A673 (cell line): ENCODE results near the gene CISD2. TPM values are rescaled to one million over a fixed set of nuclear protein-coding genes. Genes with fewer than 3 reads are reported as not detected.
"Not testable (repeated sequence)": the region's sequence is repeated elsewhere in the genome, so short reads cannot be mapped to it uniquely, and the experiment has no call there.

Source experiments
- BruUV-seq: library from RNA; stranded (reverse); fragments of 400-500 nt; replicated peaks from 2 replicates; lab custom pipeline; 2021; lab: Mats Ljungman, UMichigan
- CTCF ChIA-PET: fragments of 300-600 bp; sonication (Branson Sonifier 250); formaldehyde crosslinking; loops from one replicate; lab custom pipeline; 2022; ENCODE audit warnings: antibody characterized with exemption; lab: Charles Lee
- POLR2A ChIA-PET: fragments of 300-600 bp; sonication (Branson Sonifier 250); formaldehyde crosslinking; loops from one replicate; lab custom pipeline; 2022; ENCODE audit warnings: antibody characterized with exemption; ENCODE audit not compliant: low non-redundant PET; lab: Charles Lee
- DNase-seq: peaks from one replicate; pipeline ENCODE4 v3.0.0-alpha.2; 2015; ENCODE audit warnings: low spot score
- H3K27ac ChIP-seq: fragments of 200-600 bp; sonication (generic); 2 replicates; pipeline ENCODE4 v1.5.1; 2016; ENCODE audit warnings: mixed run types, low read depth, mild to moderate bottlenecking, mixed read lengths, antibody characterized with exemption, low read length; ENCODE audit not compliant: poor library complexity, severe bottlenecking
- H3K27me3 ChIP-seq: fragments of 200-600 bp; sonication (generic); replicated peaks from 2 replicates; pipeline ENCODE4 v1.6.1; 2017; ENCODE audit warnings: mixed run types, low read depth, mild to moderate bottlenecking, mixed read lengths, antibody characterized with exemption, low read length; ENCODE audit not compliant: insufficient read depth, poor library complexity
- H3K36me3 ChIP-seq: fragments of 200-600 bp; sonication (generic); 2 replicates; pipeline ENCODE4 v1.6.1; 2016; ENCODE audit warnings: mixed run types, mild to moderate bottlenecking, mixed read lengths, antibody characterized with exemption, low read length; ENCODE audit not compliant: insufficient read depth, poor library complexity, severe bottlenecking
- H3K4me1 ChIP-seq: fragments of 200-600 bp; sonication (generic); 2 replicates; pipeline ENCODE4 v1.6.1; 2017; ENCODE audit warnings: mixed run types, mild to moderate bottlenecking, mixed read lengths, antibody characterized with exemption, low read length; ENCODE audit not compliant: insufficient read depth, poor library complexity, severe bottlenecking
- H3K4me3 ChIP-seq: fragments of 200-600 bp; sonication (generic); 2 replicates; pipeline ENCODE4 v1.5.1; 2016; ENCODE audit warnings: low read depth, mixed run types, mild to moderate bottlenecking, mixed read lengths, low read length; ENCODE audit not compliant: poor library complexity, severe bottlenecking
- H3K9me3 ChIP-seq: fragments of 200-600 bp; sonication (generic); 2 replicates; pipeline ENCODE4 v1.6.1; 2016; ENCODE audit warnings: mixed run types, low read depth, mild to moderate bottlenecking, mixed read lengths, antibody characterized with exemption, low read length; ENCODE audit not compliant: poor library complexity, severe bottlenecking
- EZH2 ChIP-seq: fragments of 200-600 bp; sonication (generic); IDR thresholded peaks from 2 replicates; pipeline ENCODE4 v1.6.1; 2017; ENCODE audit warnings: borderline replicate concordance, low read depth, mild to moderate bottlenecking, mixed read lengths, antibody characterized with exemption, low read length; ENCODE audit not compliant: poor library complexity, severe bottlenecking
- intact Hi-C: fragments of 100-400 bp; cut with micrococcal nuclease; formaldehyde crosslinking; loops from one replicate; pipeline ENCODE4 v1.10.0; 2022; ENCODE audit not compliant: unreplicated experiment
- total RNA-seq: library from RNA; stranded (reverse); gene quantifications from 2 replicates; pipeline ENCODE4 v1.2.3, GENCODE V29; 2021
- TF ChIP-seq, protein P1 (sequence below): fragments of 300-800, 200-600 bp; sonication (generic); conservative IDR thresholded peaks from 2 replicates; pipeline ENCODE4 v1.5.1; 2017; ENCODE audit warnings: low read depth, mild to moderate bottlenecking, antibody characterized with exemption, low read length, moderate library complexity, mixed read lengths

Gene CISD2
- total RNA-seq, 1 experiment from 2014 or later: 49.3 TPM

DNA sequence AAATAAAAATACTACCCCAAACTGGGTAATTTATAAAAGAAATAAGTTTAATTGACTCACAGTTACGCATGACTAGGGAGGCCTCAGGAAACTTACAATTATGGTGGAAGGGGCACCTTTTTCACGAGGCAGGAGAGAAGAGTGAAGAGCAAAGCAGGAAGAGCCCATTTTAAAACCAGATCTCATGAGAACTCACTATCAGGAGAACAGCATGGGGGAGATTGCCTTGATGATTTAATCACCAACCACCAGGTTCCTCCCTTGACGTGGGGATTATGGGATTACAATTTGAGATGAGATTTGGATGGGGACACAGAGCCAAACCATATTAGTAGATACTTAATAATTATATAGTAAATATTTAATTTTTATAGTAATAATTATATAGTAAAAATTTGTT, 10.1 kb downstream of the CISD2 start:
- ChIA-PET CTCF (no interaction called here), POLR2A (no interaction called here)
- Histone ChIP-seq H3K9me3 (peaks cover 11% of the 10 kb centered on the region), H3K4me1 (no peaks in the 10 kb centered on the region), H3K36me3 (peaks cover 10% of the 10 kb centered on the region), H3K27me3 (no peaks in the 10 kb centered on the region), H3K4me3 (no peak overlapping the region), H3K27ac (no peak overlapping the region)
- peak; percentile 28 for DNase-seq
- intact Hi-C loops: no loop called here
- no TSS peak for BruUV-seq
- TF ChIP-seq, protein P1, sequence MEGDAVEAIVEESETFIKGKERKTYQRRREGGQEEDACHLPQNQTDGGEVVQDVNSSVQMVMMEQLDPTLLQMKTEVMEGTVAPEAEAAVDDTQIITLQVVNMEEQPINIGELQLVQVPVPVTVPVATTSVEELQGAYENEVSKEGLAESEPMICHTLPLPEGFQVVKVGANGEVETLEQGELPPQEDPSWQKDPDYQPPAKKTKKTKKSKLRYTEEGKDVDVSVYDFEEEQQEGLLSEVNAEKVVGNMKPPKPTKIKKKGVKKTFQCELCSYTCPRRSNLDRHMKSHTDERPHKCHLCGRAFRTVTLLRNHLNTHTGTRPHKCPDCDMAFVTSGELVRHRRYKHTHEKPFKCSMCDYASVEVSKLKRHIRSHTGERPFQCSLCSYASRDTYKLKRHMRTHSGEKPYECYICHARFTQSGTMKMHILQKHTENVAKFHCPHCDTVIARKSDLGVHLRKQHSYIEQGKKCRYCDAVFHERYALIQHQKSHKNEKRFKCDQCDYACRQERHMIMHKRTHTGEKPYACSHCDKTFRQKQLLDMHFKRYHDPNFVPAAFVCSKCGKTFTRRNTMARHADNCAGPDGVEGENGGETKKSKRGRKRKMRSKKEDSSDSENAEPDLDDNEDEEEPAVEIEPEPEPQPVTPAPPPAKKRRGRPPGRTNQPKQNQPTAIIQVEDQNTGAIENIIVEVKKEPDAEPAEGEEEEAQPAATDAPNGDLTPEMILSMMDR: no peak
- TF ChIP-seq EZH2: no peak

DNA sequence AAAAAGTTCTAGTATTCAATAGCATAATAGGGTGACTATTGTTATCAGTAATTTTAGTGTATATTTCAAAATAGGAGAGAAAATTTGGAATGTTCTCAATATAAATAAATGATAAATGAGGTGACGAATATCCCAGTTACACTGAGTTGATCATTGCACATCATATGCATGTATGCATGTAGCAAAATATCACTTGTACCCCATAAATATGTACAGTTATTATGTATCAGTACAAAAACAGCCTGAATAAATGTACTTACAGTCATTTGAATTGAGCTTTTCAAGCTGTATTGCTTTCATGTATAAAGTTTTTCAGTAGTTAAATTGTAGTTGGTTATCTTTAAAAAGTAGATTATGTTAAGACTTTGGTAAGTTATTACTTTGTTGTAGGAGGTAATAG, 12.6 kb downstream of the CISD2 start:
- Histone ChIP-seq H3K27me3 (no peaks in the 10 kb centered on the region), H3K4me1 (no peaks in the 10 kb centered on the region), H3K36me3 (peaks cover 10% of the 10 kb centered on the region), H3K9me3 (peaks cover 11% of the 10 kb centered on the region), H3K4me3 (no peak overlapping the region), H3K27ac (no peak overlapping the region)
- no peak for DNase-seq
- TF ChIP-seq, protein P1: no peak
- TF ChIP-seq EZH2: no peak
- POLR2A ChIA-PET: no interaction called here
- no TSS peak for BruUV-seq
- intact Hi-C loops: no loop called here
- CTCF ChIA-PET: no interaction called here

DNA sequence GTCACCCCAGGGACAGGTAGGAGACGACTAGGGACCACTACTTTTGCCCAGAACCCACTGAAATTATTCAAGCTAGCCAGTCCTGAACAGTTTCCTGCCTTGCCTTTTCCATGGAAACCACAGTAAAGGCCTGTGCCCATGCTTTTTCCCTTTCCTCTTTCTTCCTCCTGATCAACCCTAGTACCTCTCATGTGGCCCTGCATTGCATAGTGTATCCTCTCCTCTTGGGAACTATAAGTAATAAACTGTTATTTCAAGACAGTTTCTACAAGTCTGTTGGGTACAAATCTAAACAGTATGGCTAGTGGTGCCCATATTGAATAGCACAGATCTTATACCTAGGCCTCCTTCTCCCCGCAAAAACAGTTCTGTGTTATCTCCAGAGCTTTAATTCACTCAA, 14.5 kb downstream of the CISD2 start:
- H3K36me3 ChIP-seq: no peaks in the 10 kb centered on the region
- intact Hi-C loops: no loop called here
- BruUV-seq: no TSS peak
- no peaks in the 10 kb centered on the region for H3K4me1 ChIP-seq
- no peaks in the 10 kb centered on the region for H3K27me3 ChIP-seq
- no peak overlapping the region for H3K4me3 ChIP-seq
- no peak overlapping the region for H3K27ac ChIP-seq
- CTCF ChIA-PET: no interaction called here
- POLR2A ChIA-PET: no interaction called here
- TF ChIP-seq, protein P1: no peak
- no peak for TF ChIP-seq EZH2
- no peaks in the 10 kb centered on the region for H3K9me3 ChIP-seq
- DNase-seq: no peak

DNA sequence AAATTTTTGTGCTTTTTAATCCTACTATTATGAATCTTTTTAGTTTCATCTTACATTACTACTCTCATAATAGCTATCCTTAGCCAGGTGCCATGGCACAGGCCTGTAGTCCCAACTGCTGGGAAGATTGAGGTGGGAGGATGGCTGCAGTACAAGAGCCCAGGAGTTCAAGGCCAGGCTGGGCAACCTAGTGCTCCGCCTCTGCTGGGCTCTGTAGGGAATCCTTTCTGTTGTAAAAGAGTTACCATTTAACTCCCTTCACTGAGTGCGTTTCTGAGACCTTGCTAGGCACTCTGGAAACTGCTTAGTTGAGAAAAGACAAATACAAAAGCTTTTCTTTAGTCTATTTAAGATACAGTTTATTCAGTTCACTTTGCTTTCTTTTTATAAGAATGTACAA, 19.8 kb downstream of the CISD2 start:
- H3K4me1 ChIP-seq, H3K4me3 ChIP-seq, DNase-seq, H3K27me3 ChIP-seq, H3K36me3 ChIP-seq, intact Hi-C loops, BruUV-seq, H3K27ac ChIP-seq, H3K9me3 ChIP-seq, CTCF ChIA-PET, POLR2A ChIA-PET: not testable (repeated sequence)

DNA sequence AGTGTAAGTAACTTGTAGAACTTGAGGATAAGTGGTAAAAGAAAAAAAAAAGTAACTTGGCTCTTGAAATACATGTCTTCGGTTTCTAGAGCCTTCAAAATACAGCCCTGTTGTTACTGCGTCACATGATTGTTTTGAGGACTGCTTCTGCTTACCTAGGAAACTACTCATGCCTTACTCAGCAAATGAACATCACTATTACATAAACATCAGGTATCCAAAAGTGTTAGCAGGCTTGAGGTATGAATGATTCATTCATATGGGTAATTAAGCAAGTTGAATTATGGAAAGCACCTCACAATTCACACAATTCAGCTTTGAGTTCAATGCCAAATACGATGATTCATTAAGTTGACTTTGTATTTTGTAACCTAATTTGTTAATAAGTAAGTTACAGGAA, 21.1 kb downstream of the CISD2 start:
- CTCF ChIA-PET, BruUV-seq, intact Hi-C loops: not testable (repeated sequence)

More for the DNA sequence above, 21.1 kb downstream of the CISD2 start:
- H3K27ac ChIP-seq, DNase-seq, H3K4me1 ChIP-seq, H3K36me3 ChIP-seq, H3K4me3 ChIP-seq, H3K9me3 ChIP-seq, H3K27me3 ChIP-seq, POLR2A ChIA-PET: not testable (repeated sequence)
